Measurements from ENCODE around the gene RIPPLY3.

Gene RIPPLY3

DNA sequence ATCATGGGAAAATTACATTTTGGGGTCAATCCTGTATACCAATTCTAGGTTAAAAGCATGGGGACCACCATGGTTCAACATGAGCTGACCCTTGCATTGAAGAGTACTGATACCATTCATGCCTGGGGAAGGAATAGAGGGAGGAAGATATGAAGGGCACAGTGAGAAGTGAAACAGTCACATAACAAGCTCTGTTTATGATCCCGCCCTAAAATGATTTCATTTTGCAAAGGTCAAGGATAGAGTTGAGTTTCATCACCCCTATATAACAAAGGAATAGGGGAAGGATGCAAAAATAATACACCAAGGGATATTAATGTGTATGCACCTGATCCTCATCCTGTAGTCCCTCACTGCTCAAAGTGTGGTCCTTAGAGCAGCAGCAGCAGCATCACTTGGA, 37.5 kb upstream of the RIPPLY3 start:
- H3K27ac ChIP-seq = no peak overlapping the region

DNA sequence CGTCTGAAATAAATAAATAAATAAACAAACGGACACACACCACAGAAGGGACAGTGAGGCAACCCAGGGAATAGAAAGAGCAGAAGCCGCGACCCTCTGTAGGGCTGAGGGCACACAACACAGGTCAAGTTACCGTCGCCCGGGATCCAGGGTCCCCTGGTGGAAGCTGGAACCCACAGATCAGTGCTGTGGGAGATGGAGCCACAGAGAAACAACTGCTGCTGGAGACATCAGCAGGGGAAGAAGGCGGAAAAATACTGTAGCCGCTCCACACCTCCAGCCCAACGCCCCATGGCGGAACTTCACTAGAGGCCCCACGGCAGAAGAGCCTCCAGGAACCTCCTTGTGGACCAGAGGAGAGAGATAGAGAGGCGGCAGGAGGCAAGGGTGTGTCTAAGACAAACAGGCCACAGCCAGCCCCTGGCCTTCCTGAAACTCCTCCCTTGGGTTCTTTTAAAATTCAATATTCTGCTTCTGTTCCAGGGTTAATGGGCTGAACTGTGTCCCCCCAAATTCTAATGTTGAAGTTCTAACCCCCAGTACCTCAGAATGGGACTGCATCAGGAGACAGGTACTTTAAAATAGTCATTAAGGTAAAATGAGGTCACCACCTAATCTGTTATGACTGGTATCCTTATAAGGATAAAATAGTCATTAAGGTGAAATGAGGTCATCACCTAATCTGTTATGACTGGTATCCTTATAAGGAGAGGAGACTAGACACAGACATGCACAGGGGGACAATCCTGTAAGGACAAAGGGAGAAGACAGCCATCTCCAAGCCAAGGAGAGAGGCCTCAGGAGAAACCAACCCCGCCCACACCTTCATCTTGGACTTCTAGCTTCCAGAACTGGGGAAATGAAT, 32.3 kb upstream of the RIPPLY3 start:
- H3K4me1 ChIP-seq (ENCODE audit: control insufficient read depth in 1 of 2, insufficient read depth in 1 of 2, low read depth in 1 of 2, low read length in 1 of 2) = peaks cover 0 to 5% of the 10 kb centered on the region in 2 experiments
- peaks cover 36% of the 10 kb centered on the region for H3K27me3 ChIP-seq
- no peaks in the 10 kb centered on the region for H3K36me3 ChIP-seq
- no peaks in the 10 kb centered on the region for H3K9me3 ChIP-seq
- TF ChIP-seq, protein P1, sequence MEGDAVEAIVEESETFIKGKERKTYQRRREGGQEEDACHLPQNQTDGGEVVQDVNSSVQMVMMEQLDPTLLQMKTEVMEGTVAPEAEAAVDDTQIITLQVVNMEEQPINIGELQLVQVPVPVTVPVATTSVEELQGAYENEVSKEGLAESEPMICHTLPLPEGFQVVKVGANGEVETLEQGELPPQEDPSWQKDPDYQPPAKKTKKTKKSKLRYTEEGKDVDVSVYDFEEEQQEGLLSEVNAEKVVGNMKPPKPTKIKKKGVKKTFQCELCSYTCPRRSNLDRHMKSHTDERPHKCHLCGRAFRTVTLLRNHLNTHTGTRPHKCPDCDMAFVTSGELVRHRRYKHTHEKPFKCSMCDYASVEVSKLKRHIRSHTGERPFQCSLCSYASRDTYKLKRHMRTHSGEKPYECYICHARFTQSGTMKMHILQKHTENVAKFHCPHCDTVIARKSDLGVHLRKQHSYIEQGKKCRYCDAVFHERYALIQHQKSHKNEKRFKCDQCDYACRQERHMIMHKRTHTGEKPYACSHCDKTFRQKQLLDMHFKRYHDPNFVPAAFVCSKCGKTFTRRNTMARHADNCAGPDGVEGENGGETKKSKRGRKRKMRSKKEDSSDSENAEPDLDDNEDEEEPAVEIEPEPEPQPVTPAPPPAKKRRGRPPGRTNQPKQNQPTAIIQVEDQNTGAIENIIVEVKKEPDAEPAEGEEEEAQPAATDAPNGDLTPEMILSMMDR (IDR thresholded peaks at IDR 0.05) = no peak
- no peak overlapping the region for H3K27ac ChIP-seq
- no peak overlapping the region for H3K4me3 ChIP-seq (ENCODE audit: low read depth in 1 of 2, low read length in 1 of 2)

More for the DNA sequence above, 37.5 kb upstream of the RIPPLY3 start:
- TF ChIP-seq, protein P1 (IDR thresholded peaks at IDR 0.05) = no peak
- Histone ChIP-seq H3K9me3 (no peaks in the 10 kb centered on the region), H3K36me3 (no peaks in the 10 kb centered on the region), H3K4me1 (ENCODE audit: control insufficient read depth in 1 of 2, insufficient read depth in 1 of 2, low read depth in 1 of 2, low read length in 1 of 2) (peaks cover 4% of the 10 kb centered on the region in 2 experiments), H3K4me3 (ENCODE audit: low read depth in 1 of 2, low read length in 1 of 2) (no peak overlapping the region), H3K27me3 (peaks cover 61% of the 10 kb centered on the region)

DNA sequence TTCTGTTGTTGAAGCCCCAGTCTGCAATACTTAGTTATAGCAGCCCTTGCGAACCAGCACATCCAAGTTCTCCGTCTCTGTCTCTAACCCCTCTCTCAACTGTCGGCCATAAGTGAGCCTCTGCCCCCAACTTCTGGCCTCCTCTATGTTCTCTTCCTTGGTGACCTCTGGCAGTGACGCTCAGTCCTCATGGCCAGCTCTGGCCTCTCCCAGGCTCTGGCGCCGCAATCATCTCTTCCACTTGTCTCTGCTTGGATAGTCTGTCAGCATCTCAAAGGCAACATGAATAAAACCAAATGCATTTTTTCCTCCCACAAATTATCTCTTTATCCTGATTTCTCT, 31.7 kb upstream of the RIPPLY3 start:
- H3K4me3 ChIP-seq (ENCODE audit: low read depth in 1 of 2, low read length in 1 of 2) = no peak overlapping the region
- peaks cover 36% of the 10 kb centered on the region for H3K27me3 ChIP-seq
- H3K27ac ChIP-seq = no peak overlapping the region
- peaks cover 0 to 5% of the 10 kb centered on the region in 2 experiments for H3K4me1 ChIP-seq (ENCODE audit: control insufficient read depth in 1 of 2, insufficient read depth in 1 of 2, low read depth in 1 of 2, low read length in 1 of 2)
- no peaks in the 10 kb centered on the region for H3K9me3 ChIP-seq
- TF ChIP-seq, protein P1 (IDR thresholded peaks at IDR 0.05) = no peak
- H3K36me3 ChIP-seq = no peaks in the 10 kb centered on the region

DNA sequence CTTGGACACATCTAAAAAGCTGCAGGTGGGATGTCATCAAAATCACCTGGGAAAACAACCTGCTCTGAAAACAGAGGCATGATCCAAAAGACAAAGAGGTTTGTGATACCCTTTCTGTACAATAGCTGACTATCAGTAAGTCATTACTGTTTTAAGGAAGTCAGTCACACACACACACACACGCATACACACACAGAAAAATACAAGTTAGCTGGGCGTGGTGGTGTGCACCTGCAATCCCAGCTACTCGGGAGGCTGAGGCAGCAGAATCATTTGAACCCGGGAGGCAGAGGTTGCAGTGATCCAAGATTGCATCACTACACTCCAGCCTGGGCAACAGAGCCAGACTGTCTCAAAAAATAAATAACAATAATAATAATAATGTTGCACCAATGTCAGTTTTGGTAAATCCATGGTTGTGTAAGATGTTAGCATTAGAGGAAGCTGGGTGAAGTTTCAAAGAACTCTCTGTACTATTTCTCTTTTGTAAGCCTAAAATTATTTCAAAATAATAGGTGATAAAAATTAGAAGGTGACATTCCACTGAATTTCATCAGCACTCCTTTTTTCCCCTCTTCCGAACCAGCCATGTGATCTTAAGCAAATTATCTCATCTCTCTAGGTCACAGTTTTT, 30.2 kb upstream of the RIPPLY3 start:
- TF ChIP-seq, protein P1 (IDR thresholded peaks at IDR 0.05) = no peak
- H3K36me3 ChIP-seq = no peaks in the 10 kb centered on the region

DNA sequence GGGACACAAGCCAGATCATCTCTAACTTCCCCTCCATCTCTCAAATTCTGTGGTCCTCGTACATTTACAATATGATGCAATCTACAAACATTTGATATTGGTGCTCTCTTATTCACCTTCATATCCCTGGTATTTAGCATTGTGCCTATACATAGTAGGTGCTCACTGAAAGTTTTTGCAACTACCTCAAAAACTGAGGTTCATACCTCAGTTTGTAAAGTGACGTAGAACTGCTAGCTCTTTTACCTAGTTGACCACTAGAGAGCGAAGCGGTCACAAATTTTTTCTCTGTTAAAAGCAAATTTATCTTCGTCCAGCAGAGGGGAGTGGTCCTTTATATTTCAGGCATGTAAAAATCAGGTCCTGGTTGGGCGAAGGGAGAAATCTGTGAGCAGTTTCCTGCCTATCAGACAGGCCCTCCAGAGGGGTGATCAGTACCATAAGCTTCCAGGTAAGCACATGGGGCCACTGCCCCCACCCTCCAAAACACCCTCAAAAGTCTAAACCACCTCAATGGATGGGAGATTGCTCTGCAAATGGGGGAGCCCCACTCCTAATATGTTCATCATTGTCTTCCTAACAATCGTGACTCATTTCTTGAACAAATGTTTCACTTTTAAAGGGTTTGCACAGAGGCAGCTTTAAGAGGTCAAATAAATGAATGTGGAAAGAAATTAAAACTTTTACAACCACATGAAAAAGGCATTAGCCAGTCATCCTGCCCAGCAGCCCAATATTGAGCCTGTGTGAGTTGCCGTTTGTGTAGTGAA, 29.4 kb upstream of the RIPPLY3 start:
- H3K4me1 ChIP-seq (ENCODE audit: control insufficient read depth in 1 of 2, insufficient read depth in 1 of 2, low read depth in 1 of 2, low read length in 1 of 2) = peaks cover 0 to 5% of the 10 kb centered on the region in 2 experiments
- H3K27me3 ChIP-seq = peaks cover 56% of the 10 kb centered on the region
- H3K9me3 ChIP-seq = no peaks in the 10 kb centered on the region
- no peak overlapping the region for H3K4me3 ChIP-seq (ENCODE audit: low read depth in 1 of 2, low read length in 1 of 2)
- TF ChIP-seq, protein P1 (IDR thresholded peaks at IDR 0.05) = no peak
- H3K36me3 ChIP-seq = no peaks in the 10 kb centered on the region
- H3K27ac ChIP-seq = no peak overlapping the region

More for the DNA sequence above, 30.2 kb upstream of the RIPPLY3 start:
- Histone ChIP-seq H3K27me3 (peaks cover 49% of the 10 kb centered on the region), H3K4me1 (ENCODE audit: control insufficient read depth in 1 of 2, insufficient read depth in 1 of 2, low read depth in 1 of 2, low read length in 1 of 2) (peaks cover 0 to 5% of the 10 kb centered on the region in 2 experiments), H3K27ac (no peak overlapping the region), H3K9me3 (no peaks in the 10 kb centered on the region), H3K4me3 (ENCODE audit: low read depth in 1 of 2, low read length in 1 of 2) (no peak overlapping the region)

Measured in neutrophil (primary cell).